Ishikawa (cell line): ENCODE results near the gene AKR1B1.

Experiments
- EGR1 ChIP-seq: IDR thresholded peaks from 2 replicates; pipeline ENCODE4 v1.6.1; 2012
- MAX ChIP-seq: IDR thresholded peaks from 2 replicates; pipeline ENCODE4 v1.6.1; 2012
- NFIC ChIP-seq: IDR thresholded peaks from 2 replicates; pipeline ENCODE4 v1.6.1; 2012
- REST ChIP-seq: IDR thresholded peaks from 2 replicates; pipeline ENCODE4 v1.6.1; 2012; ENCODE audit warnings: low read depth, mild to moderate bottlenecking
- TAF1 ChIP-seq: IDR thresholded peaks from 2 replicates; pipeline ENCODE4 v1.6.1; 2012; ENCODE audit warnings: low read depth, mild to moderate bottlenecking
- USF1 ChIP-seq: IDR thresholded peaks from 2 replicates; pipeline ENCODE4 v1.6.1; 2012

- TF ChIP-seq USF1 = no peak
- TF ChIP-seq REST = no peak
- TF ChIP-seq MAX = no peak
- no peak for TF ChIP-seq TAF1
- no peak for TF ChIP-seq EGR1
- no peak for TF ChIP-seq NFIC
These were observed 42.1 kb upstream of the AKR1B1 start for GRCh38 chr7:134500982-134501381.
